Esophagus muscularis mucosa (tissue), 4 donors: ENCODE results near the gene PLEKHH1.

Source experiments
- CTCF ChIP-seq, 3 experiments: fragments of 200-600 bp in 2 of 3; fragments of 450-650 bp in 1 of 3; sonication (generic) in 2 of 3; IDR thresholded peaks; one replicate each; pipeline ENCODE4 v1.5.1; 2017 to 2019; ENCODE audit warnings: antibody characterized with exemption in 3 of 3, mild to moderate bottlenecking in 2 of 3, moderate library complexity in 1 of 3
- EP300 ChIP-seq: sonication (generic); formaldehyde crosslinking; IDR thresholded peaks from one replicate; pipeline ENCODE4 v1.6.1; 2017; ENCODE audit warnings: antibody characterized with exemption
- POLR2AphosphoS5 ChIP-seq, 2 donors: sonication (generic); formaldehyde crosslinking; IDR thresholded peaks; one replicate each; pipeline ENCODE4 v1.6.1; 2017; ENCODE audit warnings: antibody characterized with exemption in 2 of 2

GRCh38 chr14:67526676-67527459 is 6.2 kb upstream of the PLEKHH1 start:
- TF ChIP-seq CTCF (IDR thresholded peaks at IDR 0.05) (peak; percentile 50 to 60 (median 57)), EP300 (no peak), POLR2AphosphoS5 (IDR thresholded peaks at IDR 0.05) (no peak)
